GM12878 (cell line): Measurements from ENCODE around the gene SLA2. TPM values are rescaled to one million over a fixed set of nuclear protein-coding genes. Genes with fewer than 3 reads are reported as not detected.
A peak's percentile ranks its signal among the peaks of the same experiment; 100 is the strongest.

Source experiments
- ATAC-seq: fragments of 200-7000 bp; cut with Tn5 transposase; 3 replicates; pipeline ENCODE4 v1.9.1; 2020; ENCODE audit warnings: mild to moderate bottlenecking, moderate library complexity
- BruUV-seq: library from RNA; stranded (reverse); fragments of 400-500 nt; replicated peaks from 2 replicates; lab custom pipeline; 2021; lab: Mats Ljungman, UMichigan
- CTCF ChIA-PET: fragments of 300-600 bp; sonication (Branson Sonifier 250); formaldehyde crosslinking; extraction: SDS; loops from one replicate; lab custom pipeline; 2021; ENCODE audit warnings: inconsistent platforms; lab: Yijun Ruan, JAX
- POLR2A ChIA-PET: fragments of 350-600 bp; formaldehyde crosslinking; extraction: SDS; loops from one replicate; lab custom pipeline; 2021; ENCODE audit warnings: inconsistent platforms; lab: Charles Lee
- RAD21 ChIA-PET: fragments of 300-600 bp; sonication (Branson Sonifier 250); formaldehyde crosslinking; loops from one replicate; lab custom pipeline; 2023; ENCODE audit warnings: antibody characterized with exemption; ENCODE audit not compliant: unreplicated experiment; lab: Charles Lee
- SMC1A ChIA-PET: fragments of 300-600 bp; sonication (Branson Sonifier 250); formaldehyde crosslinking; loops from one replicate; lab custom pipeline; 2023; ENCODE audit not compliant: unreplicated experiment, uncharacterized antibody; lab: Charles Lee
- DNase-seq: peaks from one replicate; pipeline ENCODE4 v3.0.0-alpha.2; 2011; ENCODE audit warnings: low read depth, low spot score
- FAIRE-seq: peaks from 3 replicates; lab custom pipeline; 2011; peaks lifted over from hg19 to GRCh38; lab: Jason Lieb, UNC
- H2AFZ ChIP-seq: 2 replicates; pipeline ENCODE4 v1.6.0; 2011; ENCODE audit warnings: low read depth, low read length, control low read depth; ENCODE audit not compliant: control insufficient read depth
- H3K27ac ChIP-seq: 2 replicates; pipeline ENCODE4 v1.5.1; 2011; ENCODE audit warnings: control low read depth; ENCODE audit not compliant: control insufficient read depth, insufficient read depth
- H3K27me3 ChIP-seq, 2 experiments: replicated peaks in 1 of 2; 2 replicates each; pipeline versions ENCODE4 v1.6.0 to v1.6.1; 2011; ENCODE audit warnings: low read length in 1 of 2; ENCODE audit not compliant: control insufficient read depth in 2 of 2, insufficient read depth in 2 of 2
- H3K36me3 ChIP-seq, 2 experiments: 2 replicates each; pipeline ENCODE4 v1.5.1; 2011; ENCODE audit warnings: low read length in 1 of 2; ENCODE audit not compliant: control insufficient read depth in 2 of 2, insufficient read depth in 2 of 2
- H3K4me1 ChIP-seq: 2 replicates; pipeline ENCODE4 v1.6.1; 2011; ENCODE audit warnings: mild to moderate bottlenecking, low read length, moderate library complexity, mixed read lengths; ENCODE audit not compliant: control insufficient read depth, insufficient read depth
- H3K4me2 ChIP-seq: 2 replicates; pipeline ENCODE4 v1.6.0; 2011; ENCODE audit warnings: control low read depth; ENCODE audit not compliant: control insufficient read depth, insufficient read depth
- H3K4me3 ChIP-seq: fragments of 200-600 bp; sonication (generic); 2 replicates; pipeline ENCODE4 v1.5.1; 2016
- H3K79me2 ChIP-seq: 2 replicates; pipeline ENCODE4 v1.6.0; 2011; ENCODE audit warnings: low read length; ENCODE audit not compliant: control insufficient read depth, insufficient read depth
- H3K9ac ChIP-seq: 2 replicates; pipeline ENCODE4 v1.8.0; 2011; ENCODE audit warnings: low read length, control low read depth, mixed read lengths; ENCODE audit not compliant: control insufficient read depth, insufficient read depth
- H3K9me3 ChIP-seq: replicated peaks from 3 replicates; pipeline ENCODE4 v1.5.1; 2011; ENCODE audit warnings: mild to moderate bottlenecking, low read length; ENCODE audit not compliant: control insufficient read depth, insufficient read depth
- H4K20me1 ChIP-seq: 2 replicates; pipeline ENCODE4 v1.6.0; 2011; ENCODE audit not compliant: control insufficient read depth, insufficient read depth
- CHD1 ChIP-seq: IDR thresholded peaks from 2 replicates; pipeline ENCODE4 v1.6.1; 2012; ENCODE audit warnings: low read depth, low read length, improper control_type of control experiment
- GATAD2B ChIP-seq: fragments of 450-650 bp; conservative IDR thresholded peaks from 2 replicates; pipeline ENCODE4 v1.6.1; 2017; ENCODE audit warnings: low read depth, mild to moderate bottlenecking, moderate library complexity
- PML ChIP-seq: IDR thresholded peaks from 2 replicates; pipeline ENCODE4 v1.6.1; 2012; ENCODE audit warnings: low read length, inconsistent platforms
- POLR2AphosphoS5 ChIP-seq: IDR thresholded peaks from 2 replicates; pipeline ENCODE4 v1.6.1; 2011; ENCODE audit warnings: mild to moderate bottlenecking, low read length, inconsistent platforms
- SIN3A ChIP-seq: IDR thresholded peaks from 2 replicates; pipeline ENCODE4 v1.6.1; 2012; ENCODE audit warnings: low read depth, low read length, improper control_type of control experiment
- STAT1 ChIP-seq: fragments of 450-650 bp; conservative IDR thresholded peaks from 2 replicates; pipeline ENCODE4 v1.6.1; 2014; ENCODE audit warnings: antibody characterized with exemption, mild to moderate bottlenecking
- TAF1 ChIP-seq: IDR thresholded peaks from 2 replicates; pipeline ENCODE4 v1.6.1; 2011; ENCODE audit warnings: mild to moderate bottlenecking, low read depth, low read length, borderline replicate concordance
- TBL1XR1 ChIP-seq: IDR thresholded peaks from 2 replicates; pipeline ENCODE4 v1.6.1; 2012; ENCODE audit warnings: low read depth, low read length, improper control_type of control experiment
- ZBTB4 ChIP-seq: fragments of 450-650 bp; formaldehyde crosslinking; IDR thresholded peaks from 2 replicates; pipeline ENCODE4 v1.4.0; 2022; ENCODE audit warnings: mild to moderate bottlenecking, moderate library complexity
- WGBS: methylation state at CpG from one replicate; pipeline ENCODE4 v1.1.6; 2016; ENCODE audit warnings: low lambda C conversion rate; ENCODE audit not compliant: insufficient replicate concordance, insufficient coverage; ENCODE audit errors: missing lambda C conversion rate; 5-methylcytosine and 5-hydroxymethylcytosine counted together
- in situ Hi-C: fragments of 300-500 bp; cut with MboI; formaldehyde crosslinking; loops from 9 replicates; pipeline ENCODE4 v1.14.3; 2018; ENCODE audit warnings: mixed read lengths
- intact Hi-C: fragments of 100-400 bp; cut with micrococcal nuclease; formaldehyde crosslinking; loops from one replicate; pipeline ENCODE4 v1.14.2; 2022; ENCODE audit not compliant: unreplicated experiment
- polyA plus RNA-seq, 11 experiments: library from polyadenylated mRNA; depleted of rRNA in 4 of 11; unstranded in 6 of 11; stranded (reverse) in 5 of 11; fragments of >200 nt; fragmentation: Nextera tagmentation in 4 of 11; fragmentation: Illumina TruSeq in 1 of 11; extraction: Ambion mirVana in 4 of 11; extraction: Trizol in 1 of 11; gene quantifications; 1 replicate in 1 of 11; 2 replicates in 10 of 11; pipeline versions ENCODE4 v1.2.1 to v1.2.3, GENCODE V29; 2011 to 2016; ENCODE audit warnings: inconsistent platforms in 2 of 11, missing spikeins in 2 of 11, low read depth in 1 of 11
- total RNA-seq, 4 experiments: library from RNA; depleted of rRNA in 3 of 4; stranded (reverse); fragments of >200 nt in 3 of 4; fragmentation: Illumina TruSeq in 1 of 4; extraction: Trizol in 1 of 4; gene quantifications; 2 replicates each; pipeline versions ENCODE4 v1.2.1 to v1.2.3, GENCODE V29; 2013 to 2021
- TF ChIP-seq, protein P1 (sequence below): fragments of 450-650 bp; IDR thresholded peaks from 2 replicates; pipeline ENCODE4 v1.6.1; 2017; ENCODE audit warnings: mild to moderate bottlenecking, low read depth, inconsistent platforms; ENCODE audit not compliant: poor library complexity, severe bottlenecking

SLA2 gene
- total and polyA plus RNA-seq, 10 of the 15 experiments (the other 5 are each of a cell fraction or from before 2014, with no cell fraction given) = 0.29 to 3.3 (median 1.4) TPM

- SMC1A ChIA-PET = interaction anchor here (0.8 to 8.6 kb wide), 11 partner anchors 11 to 276 kb away, joined by 3 to 87 read pairs (median 7); partner anchors contain the start of gene TGIF2
- peaks cover 12 to 15% of the 10 kb centered on the region in 2 experiments for H3K36me3 ChIP-seq
- under 1% methylated on average over 31 of the region's 31 CpGs for WGBS
- ATAC-seq = no peak
- peaks cover 35% of the 10 kb centered on the region for H3K79me2 ChIP-seq
- peak overlapping the region; percentile 77 for H2AFZ ChIP-seq
- H4K20me1 ChIP-seq = no peaks in the 10 kb centered on the region
- peak overlapping the region; percentile 98 for H3K4me3 ChIP-seq
- in situ Hi-C loops = no loop called here
- peaks cover 14% of the 10 kb centered on the region for H3K4me1 ChIP-seq
- H3K27ac ChIP-seq = peak overlapping the region; percentile 97
- TSS peak; percentile 70 for BruUV-seq
- TF ChIP-seq STAT1 (no peak), PML (no peak), TBL1XR1 (no peak), ZBTB4 (no peak), TAF1 (0 out of 2 replicates have a peak, but pooled peaks have one; percentile 27), POLR2AphosphoS5 (peak; percentile 44; the same call in 1 of the 2 replicates), SIN3A (no peak), GATAD2B (no peak), CHD1 (0 out of 2 replicates have a peak, but pooled peaks have one; percentile 49)
- TF ChIP-seq, protein P1, sequence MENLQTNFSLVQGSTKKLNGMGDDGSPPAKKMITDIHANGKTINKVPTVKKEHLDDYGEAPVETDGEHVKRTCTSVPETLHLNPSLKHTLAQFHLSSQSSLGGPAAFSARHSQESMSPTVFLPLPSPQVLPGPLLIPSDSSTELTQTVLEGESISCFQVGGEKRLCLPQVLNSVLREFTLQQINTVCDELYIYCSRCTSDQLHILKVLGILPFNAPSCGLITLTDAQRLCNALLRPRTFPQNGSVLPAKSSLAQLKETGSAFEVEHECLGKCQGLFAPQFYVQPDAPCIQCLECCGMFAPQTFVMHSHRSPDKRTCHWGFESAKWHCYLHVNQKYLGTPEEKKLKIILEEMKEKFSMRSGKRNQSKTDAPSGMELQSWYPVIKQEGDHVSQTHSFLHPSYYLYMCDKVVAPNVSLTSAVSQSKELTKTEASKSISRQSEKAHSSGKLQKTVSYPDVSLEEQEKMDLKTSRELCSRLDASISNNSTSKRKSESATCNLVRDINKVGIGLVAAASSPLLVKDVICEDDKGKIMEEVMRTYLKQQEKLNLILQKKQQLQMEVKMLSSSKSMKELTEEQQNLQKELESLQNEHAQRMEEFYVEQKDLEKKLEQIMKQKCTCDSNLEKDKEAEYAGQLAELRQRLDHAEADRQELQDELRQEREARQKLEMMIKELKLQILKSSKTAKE = no peak
- POLR2A ChIA-PET = interaction anchor here (0.6 to 4.1 kb wide), 12 partner anchors 11 to 261 kb away, joined by 4 to 87 read pairs (median 10); partner anchors contain the start of gene TGIF2
- no peaks in the 10 kb centered on the region for H3K9me3 ChIP-seq
- intact Hi-C loops = loop anchor here (5.0 to 10.0 kb wide), 2 partner anchors 49 to 258 kb away; a partner anchor contains a TSS
- RAD21 ChIA-PET = interaction anchor here (0.7 to 4.0 kb wide), 11 partner anchors 8 to 280 kb away, joined by 3 to 92 read pairs (median 4); partner anchors contain the start of genes NDRG3 and TGIF2
- CTCF ChIA-PET = interaction anchor here (0.7 to 9.4 kb wide), 16 partner anchors 12 to 654 kb away, joined by 3 to 94 read pairs (median 4); partner anchors contain the start of genes DSN1 and TGIF2
- peak overlapping the region; percentile 72 for H3K4me2 ChIP-seq
- no peak for DNase-seq
- H3K27me3 ChIP-seq = no peaks in the 10 kb centered on the region
- H3K9ac ChIP-seq = peak overlapping the region; percentile 98
- FAIRE-seq = no peak
These were observed 39.6 kb downstream of the SLA2 start for GRCh38 chr20:36606158-36607066.
